Breast epithelium (tissue), 4 donors: Measurements from ENCODE around the gene BBOX1. TPM values are rescaled to one million over a fixed set of nuclear protein-coding genes. Genes with fewer than 3 reads are reported as not detected.
"Not testable (repeated sequence)": the region's sequence is repeated elsewhere in the genome, so short reads cannot be mapped to it uniquely, and the experiment has no call there.

Experiments used
- DNase-seq, 2 donors: peaks; one replicate each; pipeline ENCODE4 v3.0.0-alpha.2; 2019; ENCODE audit warnings: low spot score in 2 of 2
- H3K27ac ChIP-seq, 2 donors: fragments of 200-600 bp; sonication (generic) in 1 of 2; one replicate each; pipeline ENCODE4 v1.5.1; 2016 to 2019; ENCODE audit warnings: mild to moderate bottlenecking in 1 of 2
- H3K27me3 ChIP-seq, 2 donors: fragments of 200-600 bp; sonication (generic) in 1 of 2; one replicate each; pipeline versions ENCODE4 v1.5.1 to v1.6.0; 2017 to 2019; ENCODE audit warnings: control low read depth in 1 of 2, mild to moderate bottlenecking in 1 of 2
- H3K36me3 ChIP-seq: fragments of 200-600 bp; one replicate; pipeline ENCODE4 v1.5.1; 2019
- H3K4me1 ChIP-seq, 2 donors: fragments of 200-600 bp; sonication (generic); one replicate each; pipeline ENCODE4 v1.5.1; 2016 to 2019; ENCODE audit warnings: control low read depth in 1 of 2
- H3K4me3 ChIP-seq, 3 donors: fragments of 200-600 bp; sonication (generic); 1 replicate in 2 of 3; 2 replicates in 1 of 3; pipeline ENCODE4 v1.5.1; 2016 to 2019; ENCODE audit warnings: mild to moderate bottlenecking in 3 of 3, moderate library complexity in 2 of 3
- H3K9me3 ChIP-seq, 2 donors: fragments of 200-600 bp; sonication (generic) in 1 of 2; one replicate each; pipeline ENCODE4 v1.5.1; 2016 to 2019; ENCODE audit warnings: control low read depth in 1 of 2
- POLR2A ChIP-seq: fragments of 450-650 bp; IDR thresholded peaks from one replicate; pipeline ENCODE4 v1.6.1; 2016; ENCODE audit warnings: antibody characterized with exemption, mild to moderate bottlenecking, moderate library complexity
- POLR2AphosphoS5 ChIP-seq, 3 donors: sonication (generic); formaldehyde crosslinking; IDR thresholded peaks; one replicate each; pipeline ENCODE4 v1.6.1; 2017; ENCODE audit warnings: antibody characterized with exemption in 3 of 3
- intact Hi-C: fragments of 100-400 bp; cut with DNase I; formaldehyde crosslinking; loops from one replicate; pipeline ENCODE4 v1.15.1; 2023; ENCODE audit warnings: low total_unique reads
- total RNA-seq, 3 donors: library from RNA; depleted of rRNA; stranded (reverse); fragments of >200 nt; gene quantifications; one replicate each; pipeline ENCODE4 v1.1.0, GENCODE V29; 2016
- TF ChIP-seq, protein P1 (sequence below), 3 donors: fragments of 450-650 bp; IDR thresholded peaks; one replicate each; pipeline ENCODE4 v1.5.1; 2016 to 2017; ENCODE audit warnings: antibody characterized with exemption in 3 of 3, mild to moderate bottlenecking in 3 of 3, moderate library complexity in 3 of 3

Gene BBOX1
- total RNA-seq, 3 donors from 2014 or later = 14.4 to 61.0 TPM; not detected in 1

DNA sequence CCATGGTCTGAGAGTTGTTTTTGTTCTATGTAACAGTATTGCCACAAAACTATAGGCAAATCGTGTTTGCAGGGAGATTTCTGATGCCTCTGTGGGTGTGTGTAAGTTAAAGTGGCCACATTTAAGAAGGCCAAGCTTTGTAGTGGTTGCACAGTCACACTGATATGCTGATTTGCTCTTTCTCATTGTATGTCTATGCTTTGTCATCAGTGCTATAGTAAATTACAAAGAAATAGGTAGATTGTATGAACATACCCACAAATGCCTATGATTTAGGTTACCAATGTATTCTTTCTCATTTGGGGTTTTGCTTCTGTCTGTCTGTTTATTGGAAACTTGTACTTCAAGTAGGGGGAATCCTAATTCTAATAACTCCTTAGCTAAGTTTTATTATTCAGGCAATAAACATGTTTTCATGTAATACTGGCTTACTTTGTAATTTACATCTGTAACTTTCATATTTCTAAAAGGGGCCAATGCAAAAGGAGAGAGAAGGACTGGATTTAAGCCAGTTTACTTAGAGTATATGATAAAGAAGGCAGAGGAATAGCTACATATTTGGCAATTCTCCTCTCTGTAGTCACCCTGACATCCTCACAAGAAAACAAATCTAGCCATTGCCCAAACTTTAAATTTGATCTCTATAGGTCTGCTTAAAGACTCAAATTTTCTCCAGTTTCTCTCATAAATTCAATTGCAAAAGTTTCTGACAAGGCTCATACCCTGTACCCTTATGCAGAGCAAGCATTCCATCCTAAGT, 44.7 kb upstream of the BBOX1 start:
- Histone ChIP-seq H3K36me3 (no peaks in the 10 kb centered on the region), H3K27me3 (no peaks in the 10 kb centered on the region), H3K27ac (peak overlapping the region; percentile 12 to 90), H3K9me3 (no peaks in the 10 kb centered on the region), H3K4me3 (peak overlapping the region; percentile 52 to 83 (median 67)), H3K4me1 (no peaks in the 10 kb centered on the region)
- no peak for DNase-seq
- intact Hi-C loops = no loop called here
- no peak for TF ChIP-seq POLR2AphosphoS5 (IDR thresholded peaks at IDR 0.05)
- no peak for TF ChIP-seq POLR2A
- TF ChIP-seq, protein P1, sequence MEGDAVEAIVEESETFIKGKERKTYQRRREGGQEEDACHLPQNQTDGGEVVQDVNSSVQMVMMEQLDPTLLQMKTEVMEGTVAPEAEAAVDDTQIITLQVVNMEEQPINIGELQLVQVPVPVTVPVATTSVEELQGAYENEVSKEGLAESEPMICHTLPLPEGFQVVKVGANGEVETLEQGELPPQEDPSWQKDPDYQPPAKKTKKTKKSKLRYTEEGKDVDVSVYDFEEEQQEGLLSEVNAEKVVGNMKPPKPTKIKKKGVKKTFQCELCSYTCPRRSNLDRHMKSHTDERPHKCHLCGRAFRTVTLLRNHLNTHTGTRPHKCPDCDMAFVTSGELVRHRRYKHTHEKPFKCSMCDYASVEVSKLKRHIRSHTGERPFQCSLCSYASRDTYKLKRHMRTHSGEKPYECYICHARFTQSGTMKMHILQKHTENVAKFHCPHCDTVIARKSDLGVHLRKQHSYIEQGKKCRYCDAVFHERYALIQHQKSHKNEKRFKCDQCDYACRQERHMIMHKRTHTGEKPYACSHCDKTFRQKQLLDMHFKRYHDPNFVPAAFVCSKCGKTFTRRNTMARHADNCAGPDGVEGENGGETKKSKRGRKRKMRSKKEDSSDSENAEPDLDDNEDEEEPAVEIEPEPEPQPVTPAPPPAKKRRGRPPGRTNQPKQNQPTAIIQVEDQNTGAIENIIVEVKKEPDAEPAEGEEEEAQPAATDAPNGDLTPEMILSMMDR (IDR thresholded peaks at IDR 0.05) = no peak

DNA sequence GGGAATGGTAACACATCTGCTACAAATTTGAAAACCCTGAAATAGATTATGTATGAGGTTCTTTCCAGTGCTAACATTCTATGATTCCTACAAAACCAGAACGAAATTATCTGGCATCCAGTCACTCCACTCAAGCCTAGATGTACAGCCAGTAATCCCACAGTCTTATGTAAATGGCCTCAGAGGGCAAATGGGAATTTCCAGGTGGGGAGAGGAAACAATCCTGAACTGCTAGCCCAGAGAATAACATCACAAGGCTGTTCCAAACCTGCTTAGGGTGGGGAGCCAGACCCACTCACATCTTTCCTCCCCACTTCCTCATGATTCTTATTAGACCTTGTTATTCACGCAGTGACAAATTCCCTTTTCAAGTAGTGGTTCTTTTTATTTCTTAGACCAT, 43.2 kb upstream of the BBOX1 start:
- intact Hi-C loops = no loop called here
- TF ChIP-seq POLR2A (no peak), POLR2AphosphoS5 (IDR thresholded peaks at IDR 0.05) (no peak)
- TF ChIP-seq, protein P1 (IDR thresholded peaks at IDR 0.05) = no peak
- Histone ChIP-seq H3K27ac (peak overlapping the region in 1 of 2 donors; percentile 48), H3K4me3 (peak overlapping the region in 2 of 3 donors; percentile 67 to 83), H3K9me3 (no peaks in the 10 kb centered on the region), H3K36me3 (no peaks in the 10 kb centered on the region), H3K4me1 (no peaks in the 10 kb centered on the region), H3K27me3 (no peaks in the 10 kb centered on the region)
- no peak for DNase-seq

DNA sequence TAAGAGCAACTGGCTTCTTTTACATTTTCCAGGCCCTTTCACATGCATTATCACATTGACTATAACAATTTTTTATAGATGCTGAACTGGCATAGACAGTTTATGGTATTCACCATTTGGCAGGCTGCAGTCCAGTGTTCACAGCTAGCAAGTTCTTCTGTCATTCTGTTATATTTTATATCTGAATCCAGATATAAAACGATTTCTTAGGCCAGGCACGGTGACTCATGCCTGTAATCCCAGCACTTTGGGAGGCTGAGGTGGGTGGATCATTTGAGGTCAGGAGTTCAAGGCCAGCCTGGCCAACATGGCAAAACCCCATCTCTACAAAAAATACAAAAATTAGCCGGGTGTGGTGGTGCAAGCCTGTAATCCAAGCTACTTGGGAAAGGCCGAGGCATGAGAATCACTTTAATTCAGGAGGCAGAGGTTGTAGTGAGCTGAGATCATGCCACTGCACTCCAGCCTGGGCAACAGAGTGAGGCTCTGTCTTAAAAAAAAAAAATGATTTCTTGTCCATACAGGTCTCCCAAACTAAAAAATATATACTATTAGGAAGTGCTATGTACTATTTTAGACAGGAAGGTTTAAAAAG, 39.4 kb upstream of the BBOX1 start:
- H3K4me1 ChIP-seq, DNase-seq, H3K36me3 ChIP-seq, H3K4me3 ChIP-seq, H3K27ac ChIP-seq, H3K27me3 ChIP-seq, H3K9me3 ChIP-seq, intact Hi-C loops: not testable (repeated sequence)

DNA sequence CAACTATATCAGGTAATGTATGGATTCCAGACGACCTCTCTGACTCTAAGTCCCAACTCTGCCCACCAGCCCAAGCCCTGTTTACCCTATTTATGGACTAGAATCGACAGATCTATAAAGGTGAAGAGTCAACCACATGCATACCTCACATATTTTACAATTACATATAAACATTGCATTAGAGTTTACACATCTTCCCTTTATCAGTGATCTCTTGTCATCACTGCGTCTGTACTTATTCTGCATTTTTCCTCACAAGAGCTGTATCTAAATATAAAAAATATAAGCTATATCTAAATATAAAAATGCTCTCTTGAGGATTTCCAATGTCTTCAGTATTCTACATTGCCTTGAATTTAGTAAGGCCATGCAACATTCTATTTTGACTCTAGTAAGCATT, 38.2 kb upstream of the BBOX1 start:
- H3K4me3 ChIP-seq = no peak overlapping the region
- no peaks in the 10 kb centered on the region for H3K4me1 ChIP-seq
- TF ChIP-seq, protein P1 (IDR thresholded peaks at IDR 0.05) = no peak
- no peak for TF ChIP-seq POLR2AphosphoS5 (IDR thresholded peaks at IDR 0.05)
- no peak for TF ChIP-seq POLR2A
- no peaks in the 10 kb centered on the region for H3K9me3 ChIP-seq
- H3K36me3 ChIP-seq = no peaks in the 10 kb centered on the region
- H3K27me3 ChIP-seq = no peaks in the 10 kb centered on the region
- DNase-seq = no peak
- H3K27ac ChIP-seq = no peak overlapping the region
- intact Hi-C loops = no loop called here

- intact Hi-C loops = no loop called here
- H3K9me3 ChIP-seq = no peaks in the 10 kb centered on the region
- no peaks in the 10 kb centered on the region for H3K4me1 ChIP-seq
- no peaks in the 10 kb centered on the region for H3K36me3 ChIP-seq
- DNase-seq = no peak
- H3K27ac ChIP-seq = no peak overlapping the region
- no peaks in the 10 kb centered on the region for H3K27me3 ChIP-seq
- no peak for TF ChIP-seq POLR2A
- no peak for TF ChIP-seq POLR2AphosphoS5 (IDR thresholded peaks at IDR 0.05)
- TF ChIP-seq, protein P1 (IDR thresholded peaks at IDR 0.05) = no peak
- H3K4me3 ChIP-seq = no peak overlapping the region
Measured at GRCh38 chr11:27002838-27003237, 37.8 kb upstream of the BBOX1 start.
